HG03066 (cell line): ENCODE results near the gene SYT14.
"Not testable (repeated sequence)": the region's sequence is repeated elsewhere in the genome, so short reads cannot be mapped to it uniquely, and the experiment has no call there.

Experiments used
- ATAC-seq: cut with Tn5 transposase; IDR thresholded peaks from one replicate; pipeline ENCODE4 v1.9.1; 2021; ENCODE audit warnings: low read depth; ENCODE audit not compliant: unreplicated experiment

Gene SYT14

DNA sequence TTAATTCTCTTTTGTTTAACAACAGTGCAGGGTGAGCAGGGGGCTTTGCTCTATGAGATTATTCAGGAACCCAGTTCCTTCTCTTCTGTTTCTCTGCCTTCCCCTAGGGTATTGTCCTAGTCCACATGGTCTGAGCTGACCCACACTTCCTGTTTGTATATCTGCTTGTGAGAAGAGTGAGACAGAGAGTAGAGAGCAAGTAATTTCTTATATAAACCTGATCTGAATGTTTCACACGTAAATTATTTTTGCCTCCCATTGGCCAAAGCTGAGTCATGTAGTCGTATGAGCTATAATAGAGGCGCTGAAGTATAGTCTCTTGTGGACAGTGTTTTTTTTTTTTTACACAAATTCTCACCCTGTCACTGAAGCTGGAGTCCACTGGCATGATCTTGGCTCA, 160.3 kb downstream of the SYT14 start:
- ATAC-seq: no peak

- ATAC-seq: no peak
Observed at GRCh38 chr1:210099921-210100320, 161.9 kb downstream of the SYT14 start.

DNA sequence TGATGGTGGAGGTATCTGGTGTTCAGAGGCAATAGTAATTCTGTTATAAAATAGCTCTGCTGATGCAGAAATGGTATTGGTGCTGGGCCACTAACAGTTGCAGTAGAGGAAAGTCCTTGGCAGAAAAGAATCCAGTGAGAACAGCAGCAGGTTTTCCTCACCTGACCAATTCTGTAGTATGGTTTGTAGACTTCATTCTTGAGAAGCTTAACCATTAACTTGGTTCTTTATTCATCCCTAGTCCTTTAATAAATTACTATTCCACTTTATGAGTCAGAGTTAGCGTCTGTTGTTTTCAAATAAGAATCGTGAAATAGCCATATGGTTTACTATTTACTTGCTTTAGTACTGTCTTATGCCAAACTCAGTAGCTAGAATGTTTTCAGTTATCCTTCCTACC, 166.1 kb downstream of the SYT14 start:
- no peak for ATAC-seq

GRCh38 chr1:210112906-210113305, 174.9 kb downstream of the SYT14 start:
- not testable (repeated sequence) for ATAC-seq

- no peak for ATAC-seq
Observed at GRCh38 chr1:210117198-210117597, 179.2 kb downstream of the SYT14 start.

- no peak for ATAC-seq
Observed at GRCh38 chr1:210117681-210118170, 179.7 kb downstream of the SYT14 start.

GRCh38 chr1:210123383-210123782, 185.4 kb downstream of the SYT14 start:
- ATAC-seq: no peak

DNA sequence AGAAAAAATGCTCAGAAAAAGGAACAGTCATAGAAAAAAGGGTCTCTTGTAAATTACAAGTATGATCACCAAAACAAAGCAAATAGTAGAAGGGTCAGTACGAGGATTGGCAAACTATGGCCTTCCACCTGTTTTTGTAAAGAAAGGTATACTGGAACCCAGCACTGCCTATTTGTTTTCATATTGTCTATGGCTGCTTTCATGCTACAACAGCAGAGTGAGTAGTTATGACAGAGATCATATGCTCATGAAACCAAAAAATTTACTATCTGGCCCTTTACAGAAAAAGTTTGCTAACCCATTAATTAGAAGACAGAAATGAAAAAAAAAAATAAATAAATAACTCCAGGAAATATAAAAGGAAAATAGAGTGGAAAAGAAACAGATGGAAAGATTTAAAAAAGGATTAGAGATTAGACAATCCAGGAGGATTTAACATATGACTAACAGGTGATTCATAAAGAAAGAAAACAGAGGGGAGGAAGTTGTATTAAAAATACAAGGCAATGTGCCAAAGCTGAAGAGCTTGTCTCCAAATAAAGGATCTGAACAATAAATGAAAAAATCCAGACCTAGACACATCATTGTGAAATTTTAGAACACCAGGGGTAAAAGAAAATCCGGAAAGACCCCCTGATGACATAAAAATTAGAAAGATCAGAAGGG, 186.0 kb downstream of the SYT14 start:
- no peak for ATAC-seq

GRCh38 chr1:210124736-210125135, 186.7 kb downstream of the SYT14 start:
- ATAC-seq: no peak

GRCh38 chr1:210125143-210125542, 187.1 kb downstream of the SYT14 start:
- ATAC-seq: no peak

- no peak for ATAC-seq
Observed at GRCh38 chr1:210129092-210129491, 191.1 kb downstream of the SYT14 start.

GRCh38 chr1:210129759-210130158, 191.7 kb downstream of the SYT14 start:
- no peak for ATAC-seq

DNA sequence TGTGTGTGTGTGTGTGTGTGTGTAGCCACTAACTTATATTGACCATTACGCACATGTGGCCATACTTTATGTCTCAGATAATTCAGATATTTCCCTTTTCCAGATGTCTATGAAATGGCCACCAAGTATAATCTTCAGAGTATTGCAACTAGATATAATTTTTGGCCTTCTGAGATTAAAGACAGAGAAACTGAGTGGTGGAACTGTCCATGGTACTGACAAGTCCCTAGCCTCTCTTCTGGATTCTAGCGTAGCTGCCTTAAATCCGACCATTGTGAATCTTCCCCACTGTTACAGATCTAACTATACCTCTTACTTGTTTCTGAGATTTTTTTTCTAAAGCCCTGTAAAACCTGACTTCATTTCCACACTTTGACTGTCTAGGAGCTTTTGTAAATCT, 194.6 kb downstream of the SYT14 start:
- ATAC-seq: no peak

DNA sequence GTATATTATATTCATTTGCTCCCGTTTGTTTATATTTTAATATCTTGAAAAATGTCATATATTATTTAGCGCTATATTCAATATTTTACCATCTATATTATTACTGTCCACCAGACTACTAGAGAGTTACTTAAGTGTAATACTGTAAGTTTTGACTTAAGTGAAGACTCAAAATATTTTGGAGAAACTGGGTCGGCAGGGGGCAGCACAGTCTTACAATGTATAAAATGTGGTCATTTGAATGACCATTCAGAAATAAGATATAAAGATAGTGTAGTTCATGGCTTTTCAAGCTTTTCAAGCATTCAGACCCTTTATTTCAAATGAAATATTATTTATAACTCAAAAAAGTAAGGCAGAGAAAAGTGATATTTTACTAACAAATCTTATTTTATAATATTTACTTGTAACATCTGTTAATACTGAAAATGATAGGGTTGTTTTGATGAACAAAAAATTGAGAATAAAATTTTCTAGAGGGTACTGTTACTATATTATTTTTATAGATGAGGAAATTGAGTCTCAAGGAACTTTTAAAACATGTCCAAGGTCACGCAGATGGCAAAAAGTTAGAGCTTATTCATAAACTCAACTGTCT, 205.5 kb downstream of the SYT14 start:
- ATAC-seq: no peak

GRCh38 chr1:210144736-210145135, 206.7 kb downstream of the SYT14 start:
- ATAC-seq: no peak

- no peak for ATAC-seq
Observed at GRCh38 chr1:210151052-210151672, 213.1 kb downstream of the SYT14 start.

GRCh38 chr1:210159211-210159610, 221.2 kb downstream of the SYT14 start:
- no peak for ATAC-seq

DNA sequence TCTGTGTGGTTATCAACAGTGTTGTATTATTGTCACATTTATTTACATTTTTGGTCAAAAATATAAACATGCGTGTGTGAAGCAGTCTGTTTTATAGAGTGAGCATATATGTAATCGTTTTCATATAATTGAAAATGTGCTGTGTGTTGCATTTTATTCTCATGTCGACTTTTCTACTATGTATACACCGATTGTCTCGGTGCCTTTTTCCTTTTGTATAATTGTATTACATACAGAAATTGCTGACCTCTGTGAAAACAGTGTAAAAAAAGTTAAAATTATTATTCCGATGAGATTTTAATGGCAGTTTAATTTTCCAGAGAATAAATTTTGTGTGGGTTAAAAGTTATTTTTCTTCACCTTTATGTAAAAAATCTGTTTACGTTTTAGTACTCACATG, 232.2 kb downstream of the SYT14 start:
- ATAC-seq: no peak

DNA sequence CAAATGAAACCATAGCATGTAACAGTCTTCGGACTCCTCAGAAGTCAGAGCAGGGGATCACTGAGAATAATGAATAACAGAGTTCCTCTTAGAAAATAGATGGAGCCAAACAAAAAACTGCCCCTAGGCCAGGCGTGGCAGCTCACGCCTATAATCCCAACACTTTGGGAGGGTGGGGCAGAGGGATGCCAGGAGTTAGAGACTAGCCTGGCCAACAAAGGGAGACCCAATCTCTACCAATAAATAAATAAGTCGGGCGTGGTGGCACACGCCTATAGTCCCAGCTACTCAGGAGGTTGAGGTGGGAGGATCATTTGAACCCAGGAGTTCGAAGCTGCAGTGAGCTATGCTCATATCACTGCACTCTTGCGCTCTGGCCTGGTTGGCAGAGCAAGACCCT, 236.1 kb downstream of the SYT14 start:
- no peak for ATAC-seq

- no peak for ATAC-seq
Observed at GRCh38 chr1:210185063-210185462, 247.0 kb downstream of the SYT14 start.

DNA sequence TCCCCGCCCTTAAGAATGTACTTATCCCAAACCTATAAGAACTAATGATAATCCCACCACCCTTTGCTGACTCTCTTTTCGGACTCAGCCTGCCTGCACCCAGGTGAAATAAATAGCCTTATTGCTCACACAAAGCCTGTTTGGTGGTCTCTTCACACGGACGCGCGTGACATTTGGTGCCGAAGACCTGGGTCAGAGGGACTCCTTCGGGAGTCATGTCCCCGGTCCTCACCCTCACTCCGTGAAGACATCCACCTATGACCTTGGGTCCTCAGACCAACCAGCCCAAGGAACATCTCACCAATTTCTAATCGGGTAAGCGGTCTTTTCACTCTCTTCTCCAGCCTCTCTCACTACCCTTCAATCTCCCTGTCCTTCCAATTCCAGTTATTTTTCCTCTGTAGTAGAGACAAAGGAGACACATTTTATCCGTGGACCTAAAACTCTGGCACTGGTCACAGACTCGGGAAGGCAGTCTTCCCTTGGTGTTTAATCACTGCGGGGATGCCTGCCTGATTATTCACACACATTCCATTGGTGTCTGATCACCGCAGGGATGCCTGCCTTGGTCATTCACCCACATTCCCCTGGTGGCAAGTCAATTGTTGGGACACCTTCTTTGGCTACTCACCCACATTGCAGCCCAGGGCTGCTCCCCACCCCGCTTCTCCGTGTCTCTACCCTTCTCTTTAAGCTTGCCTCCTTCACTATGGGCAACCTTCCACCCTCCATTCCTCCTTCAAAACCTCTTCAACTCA, 250.0 kb downstream of the SYT14 start:
- ATAC-seq: not testable (repeated sequence)
